ENCODE results near the gene S100A16.
A peak's percentile ranks its signal among the peaks of the same experiment; 100 is the strongest.
"Not testable (repeated sequence)": the region's sequence is repeated elsewhere in the genome, so short reads cannot be mapped to it uniquely, and the experiment has no call there.

The S100A16 gene

DNA sequence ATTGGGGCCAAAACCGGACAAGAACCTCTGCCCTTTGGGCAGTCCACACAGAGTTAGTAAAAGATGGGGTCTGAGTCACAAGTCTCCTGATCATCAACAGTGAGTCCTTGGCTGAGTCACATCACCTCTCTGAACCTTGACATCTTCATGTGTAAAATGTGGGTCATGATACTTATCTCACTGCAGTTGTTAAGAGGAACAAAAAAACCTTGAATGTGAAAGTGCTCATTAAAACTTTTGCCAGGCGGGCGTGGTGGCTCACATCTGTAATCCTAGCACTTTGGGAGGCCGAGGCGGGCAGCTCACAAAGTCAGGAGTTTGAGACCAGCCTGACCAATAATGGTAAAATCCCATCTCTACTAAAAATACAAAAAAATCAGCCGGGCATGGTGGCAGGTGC is 15.7 kb downstream of the S100A16 start:
- peak in 1 of 2 donors; percentile 72 for DNase-seq (ENCODE audit: low read depth in 2 of 2)

DNA sequence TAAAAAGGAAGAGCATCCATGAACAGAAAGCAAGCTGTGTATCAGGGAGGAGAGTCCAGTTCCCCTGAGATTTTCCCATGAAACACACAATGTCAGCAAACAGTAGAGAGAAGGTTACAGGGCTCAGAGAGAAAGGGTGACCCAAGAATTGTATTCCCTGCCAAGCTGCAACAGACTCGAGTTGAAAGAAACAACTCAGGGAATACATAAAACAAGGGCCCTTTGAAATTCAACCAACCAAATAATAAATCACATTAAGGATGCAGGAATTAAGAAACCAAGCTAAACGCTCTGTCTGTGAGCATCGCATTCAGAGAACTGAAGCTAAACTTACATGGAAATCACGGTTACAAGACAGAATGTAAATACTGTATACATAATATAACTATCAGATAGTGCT is 20.2 kb downstream of the S100A16 start:
- no peak for DNase-seq (ENCODE audit: low read depth in 2 of 2)
- no peak overlapping the region for H3K4me3 ChIP-seq (replicated peaks in 1 of 2; ENCODE audit: low read depth in 2 of 2, low read length in 2 of 2)
- TF ChIP-seq, protein P1, sequence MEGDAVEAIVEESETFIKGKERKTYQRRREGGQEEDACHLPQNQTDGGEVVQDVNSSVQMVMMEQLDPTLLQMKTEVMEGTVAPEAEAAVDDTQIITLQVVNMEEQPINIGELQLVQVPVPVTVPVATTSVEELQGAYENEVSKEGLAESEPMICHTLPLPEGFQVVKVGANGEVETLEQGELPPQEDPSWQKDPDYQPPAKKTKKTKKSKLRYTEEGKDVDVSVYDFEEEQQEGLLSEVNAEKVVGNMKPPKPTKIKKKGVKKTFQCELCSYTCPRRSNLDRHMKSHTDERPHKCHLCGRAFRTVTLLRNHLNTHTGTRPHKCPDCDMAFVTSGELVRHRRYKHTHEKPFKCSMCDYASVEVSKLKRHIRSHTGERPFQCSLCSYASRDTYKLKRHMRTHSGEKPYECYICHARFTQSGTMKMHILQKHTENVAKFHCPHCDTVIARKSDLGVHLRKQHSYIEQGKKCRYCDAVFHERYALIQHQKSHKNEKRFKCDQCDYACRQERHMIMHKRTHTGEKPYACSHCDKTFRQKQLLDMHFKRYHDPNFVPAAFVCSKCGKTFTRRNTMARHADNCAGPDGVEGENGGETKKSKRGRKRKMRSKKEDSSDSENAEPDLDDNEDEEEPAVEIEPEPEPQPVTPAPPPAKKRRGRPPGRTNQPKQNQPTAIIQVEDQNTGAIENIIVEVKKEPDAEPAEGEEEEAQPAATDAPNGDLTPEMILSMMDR (IDR thresholded peaks at IDR 0.05; ENCODE audit: low read depth, low read length) = no peak

More for the DNA sequence above, 15.7 kb downstream of the S100A16 start:
- TF ChIP-seq, protein P1 (IDR thresholded peaks at IDR 0.05; ENCODE audit: low read depth, low read length) = no peak
- H3K4me3 ChIP-seq (replicated peaks in 1 of 2; ENCODE audit: low read depth in 2 of 2, low read length in 2 of 2) = no peak overlapping the region

DNA sequence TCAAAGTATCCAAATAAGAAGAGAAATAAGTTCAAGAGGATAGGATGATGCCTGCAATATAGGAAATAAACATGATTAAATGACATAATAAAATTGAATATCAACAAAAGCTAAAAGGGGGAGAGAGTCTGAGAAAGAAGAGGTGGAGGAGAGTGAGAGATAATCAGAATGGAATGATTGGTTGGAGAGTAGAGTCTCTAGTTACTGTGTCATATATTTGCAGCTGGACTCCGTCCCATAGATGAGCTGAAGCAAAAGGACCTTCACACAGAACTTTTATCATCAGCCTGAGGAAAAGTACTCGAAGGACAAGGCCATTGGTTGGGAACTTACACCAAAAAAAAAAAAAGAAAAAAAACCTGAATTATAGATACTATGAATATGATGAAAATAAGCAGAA is 24.5 kb downstream of the S100A16 start:
- TF ChIP-seq, protein P1 (IDR thresholded peaks at IDR 0.05; ENCODE audit: low read depth, low read length) = no peak
- no peak overlapping the region for H3K4me3 ChIP-seq (replicated peaks in 1 of 2; ENCODE audit: low read depth in 2 of 2, low read length in 2 of 2)
- DNase-seq (ENCODE audit: low read depth in 2 of 2) = no peak

DNA sequence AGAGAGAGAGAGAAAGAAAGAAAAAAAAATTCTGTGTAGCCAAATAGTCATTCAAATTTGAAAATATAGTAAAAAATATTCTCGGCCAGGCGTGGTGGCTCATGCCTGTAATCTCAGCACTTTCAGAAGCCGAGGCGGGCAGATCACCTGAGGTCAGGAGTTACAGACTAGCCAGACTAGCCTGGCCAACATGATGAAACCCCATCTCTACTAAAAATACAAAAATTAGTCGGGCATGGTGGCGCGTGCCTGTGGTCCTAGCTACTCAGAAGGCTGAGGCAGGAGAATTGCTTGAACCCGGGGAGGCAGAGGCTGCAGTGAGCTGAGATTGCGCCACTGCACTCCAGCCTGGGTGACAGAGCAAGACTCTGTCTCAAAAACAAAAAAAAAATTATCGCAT is 24.9 kb downstream of the S100A16 start:
- DNase-seq (ENCODE audit: low read depth in 2 of 2); H3K4me3 ChIP-seq (replicated peaks in 1 of 2; ENCODE audit: low read depth in 2 of 2, low read length in 2 of 2): not testable (repeated sequence)

DNA sequence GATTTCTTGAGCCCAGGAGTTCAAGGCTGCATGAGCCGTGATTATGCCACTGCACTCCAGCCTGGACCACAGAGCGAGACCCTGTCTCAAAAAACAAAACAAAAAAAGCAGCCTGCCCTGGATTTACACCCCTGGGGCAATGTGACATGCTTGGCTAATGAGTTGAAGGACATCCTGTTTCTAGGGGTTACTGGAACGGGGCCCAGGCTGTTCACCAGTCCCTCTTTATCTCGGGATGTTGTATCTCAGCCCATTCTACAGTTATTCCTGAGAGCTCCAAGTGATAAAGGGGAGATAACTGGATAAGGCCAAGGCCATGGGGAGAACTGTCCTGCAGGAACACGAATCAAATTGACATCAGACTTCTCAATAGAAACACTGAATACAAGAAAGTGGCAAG is 25.6 kb downstream of the S100A16 start:
- TF ChIP-seq, protein P1 (IDR thresholded peaks at IDR 0.05; ENCODE audit: low read depth, low read length) = no peak

DNA sequence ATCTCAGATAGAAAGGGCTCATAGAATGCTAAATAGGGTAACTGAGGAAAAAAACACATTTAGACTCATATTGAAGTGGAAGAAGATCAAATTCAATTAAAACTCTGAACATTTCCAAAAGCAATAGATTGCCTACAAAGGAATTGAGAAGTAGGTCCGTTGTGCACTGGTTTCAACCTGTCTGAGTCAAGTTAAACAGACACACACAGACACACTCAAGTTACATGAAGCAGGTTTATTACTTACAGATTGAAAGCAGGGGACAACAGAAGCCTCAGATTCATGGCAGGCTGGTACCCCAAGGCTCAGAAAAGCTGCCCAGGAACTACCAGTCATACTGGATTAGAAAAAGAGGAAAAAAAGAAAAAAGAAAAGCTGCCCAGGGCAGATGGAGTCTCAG is 26.6 kb downstream of the S100A16 start:
- no peak for DNase-seq (ENCODE audit: low read depth in 2 of 2)
- TF ChIP-seq, protein P1 (IDR thresholded peaks at IDR 0.05; ENCODE audit: low read depth, low read length) = no peak
- H3K4me3 ChIP-seq (replicated peaks in 1 of 2; ENCODE audit: low read depth in 2 of 2, low read length in 2 of 2) = no peak overlapping the region

More for the DNA sequence above, 25.6 kb downstream of the S100A16 start:
- no peak for DNase-seq (ENCODE audit: low read depth in 2 of 2)
- H3K4me3 ChIP-seq (replicated peaks in 1 of 2; ENCODE audit: low read depth in 2 of 2, low read length in 2 of 2) = no peak overlapping the region

DNA sequence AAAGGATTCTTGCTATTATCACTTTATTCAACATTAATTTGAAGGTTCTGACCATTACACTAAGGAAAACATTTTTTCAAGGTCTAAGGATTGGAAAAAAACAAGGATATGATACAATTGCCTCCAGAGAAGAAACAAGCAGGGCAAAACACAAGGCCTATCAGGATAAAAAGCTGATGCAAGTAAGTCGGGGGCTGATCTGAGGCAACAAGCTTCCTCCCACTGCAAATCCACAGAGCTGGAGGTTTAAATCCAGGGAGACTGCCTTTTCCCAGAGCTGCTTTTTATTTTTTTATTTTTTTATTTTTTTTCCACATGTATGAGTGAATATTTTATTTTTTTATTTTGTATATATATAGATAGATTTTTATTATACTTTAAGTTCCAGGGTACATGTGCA is 27.9 kb downstream of the S100A16 start:
- no peak for DNase-seq (ENCODE audit: low read depth in 2 of 2)
- H3K4me3 ChIP-seq (replicated peaks in 1 of 2; ENCODE audit: low read depth in 2 of 2, low read length in 2 of 2) = no peak overlapping the region
- TF ChIP-seq, protein P1 (IDR thresholded peaks at IDR 0.05; ENCODE audit: low read depth, low read length) = no peak
